Activated CD4-positive, alpha-beta T cell treated with anti-CD3 and anti-CD28 coated beads, Interleukin-2, amount 50 U/mL, for 1 hour (primary cell): Measurements from ENCODE around the gene NTRK2.

Source experiments
- DNase-seq: peaks from one replicate; pipeline ENCODE4 v3.0.0-alpha.2; 2020

The NTRK2 gene

GRCh38 chr9:84742261-84742660, 72.7 kb downstream of the NTRK2 start:
- DNase-seq: no peak

- no peak for DNase-seq
These were observed 74.7 kb downstream of the NTRK2 start for GRCh38 chr9:84744195-84744594.

- no peak for DNase-seq
These were observed 75.2 kb downstream of the NTRK2 start for GRCh38 chr9:84744726-84745125.

GRCh38 chr9:84748112-84748511, 78.6 kb downstream of the NTRK2 start:
- no peak for DNase-seq

GRCh38 chr9:84750152-84750865, 80.8 kb downstream of the NTRK2 start:
- DNase-seq: no peak

- no peak for DNase-seq
These were observed 82.4 kb downstream of the NTRK2 start for GRCh38 chr9:84751921-84752320.

- no peak for DNase-seq
These were observed 84.9 kb downstream of the NTRK2 start for GRCh38 chr9:84754461-84754860.

- DNase-seq: no peak
These were observed 85.4 kb downstream of the NTRK2 start for GRCh38 chr9:84754881-84755280.

- no peak for DNase-seq
These were observed 85.9 kb downstream of the NTRK2 start for GRCh38 chr9:84755380-84755779.

GRCh38 chr9:84756171-84756570, 86.6 kb downstream of the NTRK2 start:
- DNase-seq: no peak

- DNase-seq: no peak
These were observed 87.2 kb downstream of the NTRK2 start for GRCh38 chr9:84756731-84757130.

GRCh38 chr9:84758817-84759216, 89.3 kb downstream of the NTRK2 start:
- DNase-seq: no peak

GRCh38 chr9:84759300-84759750, 89.8 kb downstream of the NTRK2 start:
- DNase-seq: no peak

- DNase-seq: no peak
These were observed 90.3 kb downstream of the NTRK2 start for GRCh38 chr9:84759804-84760203.

- no peak for DNase-seq
These were observed 91.7 kb downstream of the NTRK2 start for GRCh38 chr9:84761137-84761808.

- DNase-seq: no peak
These were observed 103.0 kb downstream of the NTRK2 start for GRCh38 chr9:84772511-84772910.

- no peak for DNase-seq
These were observed 103.5 kb downstream of the NTRK2 start for GRCh38 chr9:84773022-84773421.

- no peak for DNase-seq
These were observed 105.6 kb downstream of the NTRK2 start for GRCh38 chr9:84775056-84775643.

- DNase-seq: no peak
These were observed 109.0 kb downstream of the NTRK2 start for GRCh38 chr9:84778570-84778969.

- no peak for DNase-seq
These were observed 110.4 kb downstream of the NTRK2 start for GRCh38 chr9:84779883-84780282.

- no peak for DNase-seq
These were observed 110.9 kb downstream of the NTRK2 start for GRCh38 chr9:84780385-84780784.

- no peak for DNase-seq
These were observed 111.9 kb downstream of the NTRK2 start for GRCh38 chr9:84781458-84781857.

GRCh38 chr9:84781931-84782866, 112.7 kb downstream of the NTRK2 start:
- DNase-seq: no peak
